GM21515 (cell line): ENCODE measurements around the gene COLEC12.
"Not testable (repeated sequence)": the region's sequence is repeated elsewhere in the genome, so short reads cannot be mapped to it uniquely, and the experiment has no call there.

ENCODE experiments used
- ATAC-seq: cut with Tn5 transposase; IDR thresholded peaks from one replicate; pipeline ENCODE4 v1.9.1; 2021; ENCODE audit not compliant: unreplicated experiment

The COLEC12 gene

GRCh38 chr18:415617-416612 lies 84.6 kb downstream of the COLEC12 start:
- no peak for ATAC-seq

DNA sequence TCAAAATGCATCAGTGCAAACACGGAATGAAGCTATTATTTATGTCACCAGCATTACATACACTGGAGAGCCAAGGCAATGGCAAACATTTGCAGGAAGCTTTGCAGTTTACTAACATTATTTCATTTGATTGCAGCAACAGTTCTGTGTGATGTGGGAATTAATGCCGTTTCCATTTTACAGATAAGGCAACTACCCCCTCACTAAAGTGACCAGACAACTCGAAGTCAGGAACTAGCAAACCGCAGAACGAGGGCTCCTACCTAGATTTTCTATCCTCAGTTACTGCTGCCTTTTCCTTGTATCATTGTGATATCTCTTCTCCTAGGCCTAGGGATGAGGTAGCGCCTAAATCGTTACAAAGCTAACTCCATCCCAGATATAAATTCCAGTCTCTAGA lies 85.5 kb downstream of the COLEC12 start:
- no peak for ATAC-seq

- no peak for ATAC-seq
Observed at GRCh38 chr18:413233-413632, 87.3 kb downstream of the COLEC12 start.

DNA sequence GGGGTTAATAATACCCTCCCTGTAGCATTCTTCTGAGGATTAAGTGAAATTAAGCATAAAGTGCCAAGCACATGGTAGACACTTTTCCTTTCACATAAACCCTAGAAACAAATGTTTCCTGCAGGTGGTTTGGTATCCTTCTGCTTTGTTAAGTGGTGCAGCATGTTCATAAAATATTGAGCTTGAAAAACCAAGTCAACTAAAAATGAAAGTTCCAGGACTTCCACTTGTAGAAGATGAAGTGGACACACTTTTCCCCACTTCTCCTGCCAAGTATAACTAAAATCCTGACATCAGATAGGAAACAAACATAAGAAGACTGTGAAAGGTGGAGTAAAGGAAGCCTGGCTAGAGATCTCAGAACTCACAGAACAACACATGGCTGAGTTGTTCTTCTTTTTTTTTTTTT lies 90.5 kb downstream of the COLEC12 start:
- no peak for ATAC-seq

- no peak for ATAC-seq
Observed at GRCh38 chr18:408367-408766, 92.1 kb downstream of the COLEC12 start.

GRCh38 chr18:407626-408224 lies 92.8 kb downstream of the COLEC12 start:
- ATAC-seq: no peak

DNA sequence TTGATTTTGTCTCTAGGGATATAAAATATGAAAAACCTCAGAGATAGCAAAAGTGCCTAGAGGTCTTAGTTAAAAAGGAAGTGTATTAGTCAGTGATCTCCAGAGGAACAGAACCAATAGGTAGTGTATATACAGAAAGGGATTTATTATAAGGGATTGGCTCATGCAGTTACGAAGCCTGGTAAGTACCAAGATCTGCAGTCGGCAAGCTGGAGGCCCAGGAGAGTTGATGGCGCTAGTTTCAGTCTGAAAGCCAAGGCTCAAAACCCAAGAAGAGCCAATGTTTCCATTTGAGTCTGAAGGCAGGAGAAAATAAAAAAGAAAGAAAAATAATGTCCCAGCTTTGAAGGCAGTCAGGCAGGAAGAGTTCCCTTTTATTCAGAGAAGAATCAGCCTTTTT lies 93.3 kb downstream of the COLEC12 start:
- ATAC-seq: no peak

- ATAC-seq: no peak
Observed at GRCh38 chr18:406677-407076, 93.8 kb downstream of the COLEC12 start.

DNA sequence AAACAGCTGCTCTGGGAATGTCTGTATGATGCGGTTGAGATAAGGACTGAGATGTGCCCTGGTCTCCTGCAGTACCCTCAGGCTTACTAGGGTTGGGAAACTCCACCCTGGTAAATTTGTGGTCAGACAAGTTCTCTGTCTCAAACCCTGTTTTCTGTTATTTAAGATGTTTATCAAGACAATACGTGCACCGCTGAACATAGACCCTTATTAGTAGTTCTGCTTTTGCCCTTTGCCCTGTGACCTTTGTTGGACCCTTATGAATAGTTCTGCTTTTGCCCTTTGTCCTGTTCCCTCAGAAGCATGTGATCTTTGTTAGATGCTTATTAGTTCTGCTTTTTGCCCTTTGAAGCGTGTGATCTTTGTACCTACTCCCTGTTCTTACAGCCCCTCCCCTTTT lies 95.5 kb downstream of the COLEC12 start:
- ATAC-seq: not testable (repeated sequence)

- no peak for ATAC-seq
Observed at GRCh38 chr18:404061-404636, 96.4 kb downstream of the COLEC12 start.

DNA sequence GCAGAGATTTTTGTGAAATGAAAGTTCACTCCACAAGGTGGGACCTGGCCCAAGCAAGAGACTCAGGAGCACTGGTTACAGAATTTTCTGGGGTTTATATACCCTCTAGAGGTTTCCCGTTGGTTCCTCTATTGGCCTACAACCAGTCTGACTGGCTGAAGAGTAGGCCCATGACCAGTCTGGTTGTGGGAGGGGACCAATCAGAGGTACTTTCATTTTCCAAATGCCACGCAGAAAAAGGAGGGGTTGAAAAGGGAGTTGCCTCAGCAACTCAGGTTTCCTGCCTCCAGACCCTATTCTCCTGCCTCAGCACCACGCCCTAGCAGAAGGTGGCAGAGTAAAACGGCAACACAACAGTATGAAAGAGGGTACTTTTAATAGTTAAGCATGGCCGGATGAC lies 98.4 kb downstream of the COLEC12 start:
- ATAC-seq: no peak

DNA sequence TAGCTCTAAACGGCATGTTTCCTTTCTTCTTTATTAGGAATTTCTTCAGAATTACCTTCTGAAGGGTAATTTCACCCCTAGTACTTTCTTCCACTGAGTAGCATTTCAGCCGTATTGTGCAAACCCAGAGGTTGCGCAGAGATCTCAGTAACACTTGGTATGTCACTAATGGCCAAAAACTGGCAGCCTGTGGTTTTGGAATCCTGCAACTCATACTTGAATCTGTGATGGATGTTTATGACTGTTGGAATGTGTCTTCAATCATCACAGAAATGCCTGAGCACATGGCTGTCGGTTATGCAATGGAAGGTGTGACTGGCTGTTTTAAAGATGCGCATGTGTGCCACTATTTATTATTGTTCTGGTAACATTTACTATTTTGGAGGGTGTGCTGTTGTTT lies 100.0 kb downstream of the COLEC12 start:
- no peak for ATAC-seq

GRCh38 chr18:399631-400135 lies 100.8 kb downstream of the COLEC12 start:
- ATAC-seq: no peak

DNA sequence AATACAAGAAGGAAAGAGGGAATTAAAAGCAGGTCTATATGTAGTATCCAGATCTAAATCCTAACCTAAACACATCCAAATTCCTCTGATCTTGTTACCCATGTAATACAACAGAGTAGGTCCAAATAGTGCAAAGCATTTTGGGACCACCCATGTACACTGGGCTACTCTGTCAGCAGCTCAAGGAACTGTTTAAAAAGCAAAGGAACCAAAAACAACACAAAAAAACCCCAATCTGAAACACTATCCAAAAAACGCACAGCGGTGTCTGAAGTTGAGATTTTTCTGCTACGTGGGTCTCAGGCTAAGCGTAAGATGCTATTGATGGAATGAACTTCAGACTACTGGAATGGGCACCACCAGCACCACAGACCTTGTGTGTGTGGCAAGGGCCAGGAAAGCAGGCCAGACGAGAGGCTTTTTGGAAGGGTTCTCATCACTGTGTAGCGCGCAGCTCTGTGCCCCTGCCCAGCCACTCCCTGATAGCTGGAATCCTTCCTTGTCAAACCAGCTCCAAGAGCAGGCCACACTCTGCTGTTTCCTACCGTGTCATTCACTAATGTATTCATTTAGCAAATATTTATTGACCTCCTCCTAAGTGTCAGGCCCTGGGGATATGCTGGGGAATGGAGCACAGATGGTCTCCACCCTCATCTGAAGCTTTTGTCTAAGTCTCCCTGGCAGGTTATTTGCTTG lies 101.4 kb downstream of the COLEC12 start:
- ATAC-seq: no peak

DNA sequence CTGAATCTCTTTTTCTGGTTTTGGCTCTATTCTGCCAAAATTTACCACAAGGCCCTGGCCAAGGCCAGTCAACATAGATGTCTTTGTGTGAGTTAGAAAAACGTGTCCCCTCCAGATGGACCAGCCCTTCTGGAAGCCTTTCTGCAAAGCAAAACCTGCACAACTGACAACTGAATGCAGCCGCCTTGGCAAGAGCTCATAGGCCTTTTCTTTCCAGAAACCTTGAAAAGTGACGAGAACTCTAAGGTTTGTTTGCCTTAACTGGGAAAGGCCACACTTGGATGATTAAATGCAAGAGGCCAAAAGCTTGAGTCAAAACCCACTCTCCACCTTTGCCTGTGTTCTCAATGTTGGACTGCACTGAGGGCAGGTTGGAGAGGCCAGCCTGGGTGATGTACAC lies 103.9 kb downstream of the COLEC12 start:
- ATAC-seq: no peak

DNA sequence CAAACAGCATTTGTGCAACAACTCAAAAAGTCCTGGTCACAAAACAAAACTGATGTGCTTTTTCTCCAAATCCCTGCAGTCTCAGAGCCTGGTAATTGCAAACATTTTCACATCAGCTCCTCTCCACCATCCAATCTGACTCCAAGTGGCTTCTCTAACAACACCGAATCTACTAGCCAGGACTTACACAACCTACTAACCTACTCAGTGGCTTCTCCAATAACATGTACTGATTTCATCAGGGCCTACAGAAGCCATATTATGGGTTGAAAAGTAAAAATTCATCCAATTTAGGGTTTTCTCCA lies 104.3 kb downstream of the COLEC12 start:
- ATAC-seq: no peak

DNA sequence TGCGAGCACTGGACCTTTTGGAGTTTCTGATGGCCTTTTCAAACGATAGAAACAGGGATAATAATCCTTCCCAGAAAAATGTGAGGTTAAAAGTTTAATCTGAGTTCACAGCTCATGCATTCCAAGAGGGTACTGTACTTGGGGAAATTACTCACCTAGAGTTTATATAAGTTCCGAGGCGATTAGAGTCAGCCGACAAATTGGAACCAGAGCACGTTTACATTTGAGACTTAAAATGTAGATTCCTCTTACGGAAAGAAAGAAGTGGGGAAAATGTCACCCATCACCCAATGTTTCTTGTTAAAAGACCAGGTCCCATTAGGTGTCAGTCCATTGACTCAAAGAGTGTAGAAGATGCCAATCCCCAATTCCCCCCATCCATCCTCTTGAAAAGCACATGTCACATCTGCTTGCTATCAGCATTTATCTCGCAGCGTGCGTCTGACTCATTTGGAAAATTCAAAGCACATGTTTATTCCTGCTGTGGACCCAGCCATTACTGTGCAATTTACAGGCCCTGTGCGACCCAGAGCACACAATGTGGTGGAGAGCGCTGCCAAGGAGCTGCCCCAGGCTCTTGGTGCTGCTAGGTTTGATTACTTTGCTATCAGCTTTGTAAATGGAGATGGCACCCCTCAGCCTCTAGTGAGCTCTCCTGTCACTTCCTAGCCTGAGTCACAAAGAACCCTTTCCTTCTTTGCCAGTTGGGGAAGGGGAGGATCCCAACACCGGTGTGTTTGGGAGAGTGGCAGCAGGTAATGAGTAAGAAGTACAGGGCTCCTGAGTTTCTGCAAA lies 104.8 kb downstream of the COLEC12 start:
- no peak for ATAC-seq

GRCh38 chr18:394987-395362 lies 105.5 kb downstream of the COLEC12 start:
- no peak for ATAC-seq

GRCh38 chr18:394262-394986 lies 106.1 kb downstream of the COLEC12 start:
- ATAC-seq: no peak

DNA sequence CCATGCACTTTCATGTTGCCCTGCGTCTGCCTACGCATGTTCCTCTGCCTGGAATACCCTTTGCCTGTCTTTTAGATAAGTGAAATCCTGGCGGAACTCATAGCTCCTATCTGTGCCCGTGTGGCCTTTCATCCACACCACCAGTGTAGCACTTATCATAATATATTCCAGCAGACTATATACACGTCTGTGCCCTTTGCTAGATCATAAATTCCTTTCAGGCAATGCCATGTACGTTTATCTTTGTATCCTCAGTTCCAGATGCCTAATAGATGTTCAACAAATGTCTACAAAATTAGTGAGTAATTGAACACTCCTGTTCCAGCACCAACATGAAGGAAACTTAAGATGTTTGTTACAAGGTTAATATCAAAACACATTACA lies 106.9 kb downstream of the COLEC12 start:
- no peak for ATAC-seq
